ENCODE data around the gene WNT9B.

- TF ChIP-seq, protein P1, sequence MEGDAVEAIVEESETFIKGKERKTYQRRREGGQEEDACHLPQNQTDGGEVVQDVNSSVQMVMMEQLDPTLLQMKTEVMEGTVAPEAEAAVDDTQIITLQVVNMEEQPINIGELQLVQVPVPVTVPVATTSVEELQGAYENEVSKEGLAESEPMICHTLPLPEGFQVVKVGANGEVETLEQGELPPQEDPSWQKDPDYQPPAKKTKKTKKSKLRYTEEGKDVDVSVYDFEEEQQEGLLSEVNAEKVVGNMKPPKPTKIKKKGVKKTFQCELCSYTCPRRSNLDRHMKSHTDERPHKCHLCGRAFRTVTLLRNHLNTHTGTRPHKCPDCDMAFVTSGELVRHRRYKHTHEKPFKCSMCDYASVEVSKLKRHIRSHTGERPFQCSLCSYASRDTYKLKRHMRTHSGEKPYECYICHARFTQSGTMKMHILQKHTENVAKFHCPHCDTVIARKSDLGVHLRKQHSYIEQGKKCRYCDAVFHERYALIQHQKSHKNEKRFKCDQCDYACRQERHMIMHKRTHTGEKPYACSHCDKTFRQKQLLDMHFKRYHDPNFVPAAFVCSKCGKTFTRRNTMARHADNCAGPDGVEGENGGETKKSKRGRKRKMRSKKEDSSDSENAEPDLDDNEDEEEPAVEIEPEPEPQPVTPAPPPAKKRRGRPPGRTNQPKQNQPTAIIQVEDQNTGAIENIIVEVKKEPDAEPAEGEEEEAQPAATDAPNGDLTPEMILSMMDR (conservative IDR thresholded peaks at IDR 0.05 in 1 of 2, IDR thresholded peaks at IDR 0.05 in 1 of 2; ENCODE audit: low read depth in 1 of 2, low read length in 2 of 2): no peak
- no peak for TF ChIP-seq EZH2 (IDR thresholded peaks at IDR 0.05; ENCODE audit: low read length, missing control alignments)
Observed at GRCh38 chr17:46857600-46857999, 6.2 kb downstream of the WNT9B start.
